NOMO-1 treated with dmso at 0.1 percent for 144 hours (cell line): Measurements from ENCODE around the gene RPL32.
A peak's percentile ranks its signal among the peaks of the same experiment; 100 is the strongest.
"Not testable (repeated sequence)": the region's sequence is repeated elsewhere in the genome, so short reads cannot be mapped to it uniquely, and the experiment has no call there.

ENCODE experiments used
- DNase-seq: peaks from one replicate; lab custom pipeline; 2025; ENCODE audit not compliant: unreplicated experiment; lab: John Stamatoyannopoulos, UW

Gene RPL32

GRCh38 chr3:12868039-12869034, 27.0 kb upstream of the RPL32 start:
- peak; percentile 45 for DNase-seq

GRCh38 chr3:12866836-12867235, 25.5 kb upstream of the RPL32 start:
- DNase-seq: no peak

- no peak for DNase-seq
Measured at GRCh38 chr3:12865271-12865670, 23.9 kb upstream of the RPL32 start.

- no peak for DNase-seq
Measured at GRCh38 chr3:12862387-12862786, 21.0 kb upstream of the RPL32 start.

GRCh38 chr3:12861611-12862010, 20.2 kb upstream of the RPL32 start:
- DNase-seq: no peak

GRCh38 chr3:12859840-12860239, 18.5 kb upstream of the RPL32 start:
- DNase-seq: no peak

- DNase-seq: no peak
Measured at GRCh38 chr3:12856626-12857025, 15.3 kb upstream of the RPL32 start.

- DNase-seq: no peak
Measured at GRCh38 chr3:12854565-12854964, 13.2 kb upstream of the RPL32 start.

- not testable (repeated sequence) for DNase-seq
Measured at GRCh38 chr3:12853847-12854246, 12.5 kb upstream of the RPL32 start.

- no peak for DNase-seq
Measured at GRCh38 chr3:12852201-12852600, 10.8 kb upstream of the RPL32 start.

- no peak for DNase-seq
Measured at GRCh38 chr3:12845811-12846210, 4.4 kb upstream of the RPL32 start.

- DNase-seq: no peak
Measured at GRCh38 chr3:12842469-12842868, 1.1 kb upstream of the RPL32 start.

- DNase-seq: no peak
Measured at GRCh38 chr3:12841970-12842328, 584 bp upstream of the RPL32 start.

- no peak for DNase-seq
Measured at GRCh38 chr3:12840591-12841148, 695 bp downstream of the RPL32 start.

GRCh38 chr3:12840148-12840547, 1.2 kb downstream of the RPL32 start:
- not testable (repeated sequence) for DNase-seq

- DNase-seq: no peak
Measured at GRCh38 chr3:12839156-12839946, 2.0 kb downstream of the RPL32 start.

- no peak for DNase-seq
Measured at GRCh38 chr3:12838179-12838965, 3.0 kb downstream of the RPL32 start.

- no peak for DNase-seq
Measured at GRCh38 chr3:12837295-12837986, 3.9 kb downstream of the RPL32 start.

GRCh38 chr3:12835052-12835665, 6.2 kb downstream of the RPL32 start:
- DNase-seq: no peak
